Endothelial cell of umbilical vein (primary cell): ENCODE results near the gene PSMA1. TPM values are rescaled to one million over a fixed set of nuclear protein-coding genes. Genes with fewer than 3 reads are reported as not detected.

Source experiments
- BruUV-seq: library from RNA; stranded (reverse); fragments of 400-500 nt; replicated peaks from 2 replicates; lab custom pipeline; 2021; lab: Mats Ljungman, UMichigan
- CTCF ChIA-PET: fragments of 300-600, 350-600 bp; sonication (Branson Sonifier 250); formaldehyde crosslinking; loops from one replicate; lab custom pipeline; 2021; ENCODE audit warnings: antibody characterized with exemption, inconsistent platforms; lab: Charles Lee
- POLR2A ChIA-PET: fragments of 300-600, 350-600 bp; sonication (Branson Sonifier 250); formaldehyde crosslinking; loops from one replicate; lab custom pipeline; 2021; ENCODE audit warnings: antibody characterized with exemption, inconsistent platforms; lab: Charles Lee
- DNase-seq: peaks from one replicate; pipeline ENCODE4 v3.0.0-alpha.2; 2011; ENCODE audit warnings: low read depth, low spot score
- FAIRE-seq: peaks from 2 replicates; lab custom pipeline; 2011; peaks lifted over from hg19 to GRCh38; lab: Jason Lieb, UNC
- H2AFZ ChIP-seq: 2 replicates; pipeline ENCODE4 v1.6.0; 2012; ENCODE audit warnings: low read depth, low read length, control low read depth, inconsistent platforms
- H3K27ac ChIP-seq: 2 replicates; pipeline ENCODE4 v1.5.1; 2011; ENCODE audit warnings: low read depth, mild to moderate bottlenecking, control low read depth, low read length, moderate library complexity; ENCODE audit not compliant: insufficient read depth
- H3K27me3 ChIP-seq, 2 experiments: 2 replicates each; pipeline versions ENCODE4 v1.6.0 to v1.6.1; 2011; ENCODE audit warnings: low read length in 2 of 2, mixed read lengths in 1 of 2; ENCODE audit not compliant: control insufficient read depth in 2 of 2, insufficient read depth in 2 of 2
- H3K36me3 ChIP-seq, 2 experiments: 2 replicates in 1 of 2; 3 replicates in 1 of 2; pipeline ENCODE4 v1.5.1; 2011; ENCODE audit warnings: low read length in 2 of 2, mild to moderate bottlenecking in 1 of 2, moderate library complexity in 1 of 2; ENCODE audit not compliant: control insufficient read depth in 2 of 2, insufficient read depth in 2 of 2; ENCODE audit errors: extremely low read depth in 1 of 2
- H3K4me1 ChIP-seq: 3 replicates; pipeline ENCODE4 v1.5.1; 2011; ENCODE audit warnings: mild to moderate bottlenecking, low read length; ENCODE audit not compliant: control insufficient read depth, insufficient read depth; ENCODE audit errors: extremely low read depth
- H3K4me2 ChIP-seq: 2 replicates; pipeline ENCODE4 v1.6.1; 2011; ENCODE audit warnings: low read length, control low read depth, mixed read lengths; ENCODE audit not compliant: insufficient read depth
- H3K4me3 ChIP-seq, 3 experiments: fragments of 200-600 bp in 1 of 3; sonication (generic), shearing (Covaris generic) in 1 of 3; replicated peaks in 1 of 3; 2 replicates each; pipeline ENCODE4 v1.5.1; 2011 to 2016; ENCODE audit warnings: control low read depth in 3 of 3, low read length in 3 of 3, mild to moderate bottlenecking in 2 of 3, inconsistent platforms in 1 of 3, low read depth in 1 of 3, moderate library complexity in 1 of 3; ENCODE audit not compliant: insufficient read depth in 1 of 3
- H3K79me2 ChIP-seq: 2 replicates; pipeline ENCODE4 v1.6.0; 2012; ENCODE audit warnings: low read length, inconsistent platforms; ENCODE audit not compliant: control insufficient read depth, insufficient read depth
- H3K9ac ChIP-seq: replicated peaks from 2 replicates; pipeline ENCODE3; 2011; ENCODE audit warnings: low read length, control low read depth; ENCODE audit not compliant: insufficient read depth; ENCODE audit errors: extremely low read depth
- H3K9me1 ChIP-seq: replicated peaks from 3 replicates; pipeline ENCODE4 v1.6.0; 2011; ENCODE audit warnings: mild to moderate bottlenecking, low read length; ENCODE audit not compliant: control insufficient read depth, insufficient read depth; ENCODE audit errors: extremely low read depth
- H3K9me3 ChIP-seq: replicated peaks from 2 replicates; pipeline ENCODE4 v1.5.1; 2012; ENCODE audit warnings: low read length, inconsistent platforms; ENCODE audit not compliant: control insufficient read depth, insufficient read depth
- H4K20me1 ChIP-seq: replicated peaks from 2 replicates; pipeline ENCODE3; 2011; ENCODE audit warnings: mild to moderate bottlenecking, low read length; ENCODE audit not compliant: control insufficient read depth, insufficient read depth; ENCODE audit errors: extremely low read depth
- EZH2 ChIP-seq: IDR thresholded peaks from 2 replicates; pipeline ENCODE4 v1.6.1; 2012; ENCODE audit warnings: borderline replicate concordance, low read depth, mild to moderate bottlenecking, moderate library complexity, low read length, inconsistent platforms; ENCODE audit not compliant: severe bottlenecking
- FOS ChIP-seq: IDR thresholded peaks from 2 replicates; pipeline ENCODE4 v1.6.1; 2011; ENCODE audit warnings: mild to moderate bottlenecking, low read length, moderate library complexity, borderline replicate concordance; ENCODE audit not compliant: insufficient read depth
- GATA2 ChIP-seq: IDR thresholded peaks from 2 replicates; pipeline ENCODE4 v1.7.0; 2011; ENCODE audit warnings: low read depth, mild to moderate bottlenecking, moderate library complexity, mixed read lengths, low read length; ENCODE audit not compliant: insufficient read length, insufficient read depth
- JUN ChIP-seq: IDR thresholded peaks from 2 replicates; pipeline ENCODE4 v1.6.1; 2011; ENCODE audit warnings: borderline replicate concordance, low read depth; ENCODE audit not compliant: insufficient read length, insufficient read depth
- MAX ChIP-seq: IDR thresholded peaks from 2 replicates; pipeline ENCODE4 v1.6.1; 2011; ENCODE audit not compliant: insufficient read depth, insufficient read length
- MYC ChIP-seq: IDR thresholded peaks from one replicate; pipeline ENCODE4 v1.6.1; 2011; ENCODE audit warnings: mild to moderate bottlenecking, low read depth, low read length
- POLR2A ChIP-seq: IDR thresholded peaks from 2 replicates; pipeline ENCODE4 v1.6.1; 2012; ENCODE audit warnings: low read depth, mild to moderate bottlenecking, control low read depth, low read length
- POLR2AphosphoS5 ChIP-seq: IDR thresholded peaks from 2 replicates; pipeline ENCODE4 v1.6.1; 2012; ENCODE audit warnings: low read depth, mild to moderate bottlenecking, control low read depth, low read length, moderate library complexity; ENCODE audit not compliant: insufficient read depth
- dilution Hi-C: fragments of 300-500 bp; cut with MboI; formaldehyde crosslinking; loops from one replicate; pipeline ENCODE4 v1.15.0; 2019; ENCODE audit warnings: low sequenced_read_pairs; ENCODE audit not compliant: extremely low pct_ligation_motif_present
- intact Hi-C: fragments of 100-400 bp; cut with micrococcal nuclease; formaldehyde crosslinking; loops from one replicate; pipeline ENCODE4 v1.10.0; 2022
- polyA plus RNA-seq, 4 experiments: library from polyadenylated mRNA; depleted of rRNA in 3 of 4; stranded (reverse) in 3 of 4; unstranded in 1 of 4; fragments of >200 nt; gene quantifications; 2 replicates each; pipeline versions ENCODE4 v1.2.1 to v1.2.3, GENCODE V29; 2011 to 2012; ENCODE audit warnings: missing spikeins in 1 of 4
- total RNA-seq: library from RNA; stranded (reverse); gene quantifications from 2 replicates; pipeline ENCODE4 v1.2.3, GENCODE V29; 2021
- TF ChIP-seq, protein P1 (sequence below), 2 donors: IDR thresholded peaks; 1 replicate in 1 of 2; 2 replicates in 1 of 2; pipeline ENCODE4 v1.5.1; 2011; ENCODE audit warnings: low read length in 2 of 2, mild to moderate bottlenecking in 2 of 2, moderate library complexity in 2 of 2, control low read depth in 1 of 2, inconsistent platforms in 1 of 2, low read depth in 1 of 2; ENCODE audit not compliant: insufficient read depth in 1 of 2; ENCODE audit errors: extremely low read depth in 1 of 2

The PSMA1 gene
- total and polyA plus RNA-seq, 2 donors (not counting 3 experiments of a cell fraction or from before 2014, with no cell fraction given) = 194 to 220 TPM

GRCh38 chr11:14506532-14506931 lies 13.7 kb downstream of the PSMA1 start:
- dilution Hi-C loops (no loop called here), intact Hi-C loops (no loop called here)
- FAIRE-seq = no peak
- TF ChIP-seq POLR2AphosphoS5 (no peak), MAX (no peak), EZH2 (no peak), JUN (no peak), POLR2A (no peak), MYC (no peak), FOS (no peak), GATA2 (no peak)
- TF ChIP-seq, protein P1, sequence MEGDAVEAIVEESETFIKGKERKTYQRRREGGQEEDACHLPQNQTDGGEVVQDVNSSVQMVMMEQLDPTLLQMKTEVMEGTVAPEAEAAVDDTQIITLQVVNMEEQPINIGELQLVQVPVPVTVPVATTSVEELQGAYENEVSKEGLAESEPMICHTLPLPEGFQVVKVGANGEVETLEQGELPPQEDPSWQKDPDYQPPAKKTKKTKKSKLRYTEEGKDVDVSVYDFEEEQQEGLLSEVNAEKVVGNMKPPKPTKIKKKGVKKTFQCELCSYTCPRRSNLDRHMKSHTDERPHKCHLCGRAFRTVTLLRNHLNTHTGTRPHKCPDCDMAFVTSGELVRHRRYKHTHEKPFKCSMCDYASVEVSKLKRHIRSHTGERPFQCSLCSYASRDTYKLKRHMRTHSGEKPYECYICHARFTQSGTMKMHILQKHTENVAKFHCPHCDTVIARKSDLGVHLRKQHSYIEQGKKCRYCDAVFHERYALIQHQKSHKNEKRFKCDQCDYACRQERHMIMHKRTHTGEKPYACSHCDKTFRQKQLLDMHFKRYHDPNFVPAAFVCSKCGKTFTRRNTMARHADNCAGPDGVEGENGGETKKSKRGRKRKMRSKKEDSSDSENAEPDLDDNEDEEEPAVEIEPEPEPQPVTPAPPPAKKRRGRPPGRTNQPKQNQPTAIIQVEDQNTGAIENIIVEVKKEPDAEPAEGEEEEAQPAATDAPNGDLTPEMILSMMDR (IDR thresholded peaks at IDR 0.05; ENCODE audit: extremely low read depth in 1 of 2, insufficient read depth in 1 of 2, low read depth in 1 of 2, low read length in 2 of 2) = no peak
- H3K4me1 ChIP-seq = no peaks in the 10 kb centered on the region
- no peak overlapping the region for H3K9ac ChIP-seq
- DNase-seq = no peak
- H3K79me2 ChIP-seq = peaks cover 1% of the 10 kb centered on the region
- H3K9me1 ChIP-seq = no peaks in the 10 kb centered on the region
- no peak overlapping the region for H2AFZ ChIP-seq
- peaks cover 16 to 43% of the 10 kb centered on the region in 2 experiments for H3K36me3 ChIP-seq
- CTCF ChIA-PET = no interaction called here
- no peaks in the 10 kb centered on the region for H3K9me3 ChIP-seq
- no TSS peak for BruUV-seq
- no peaks in the 10 kb centered on the region for H3K27me3 ChIP-seq
- POLR2A ChIA-PET = no interaction called here
- no peak overlapping the region for H3K4me2 ChIP-seq
- H4K20me1 ChIP-seq = no peaks in the 10 kb centered on the region
- no peak overlapping the region for H3K27ac ChIP-seq
- H3K4me3 ChIP-seq = no peak overlapping the region
